GM12874 (cell line): Measurements from ENCODE around the gene MGAT5.

Experiments used
- TF ChIP-seq, protein P1 (sequence below): IDR thresholded peaks from 2 replicates; pipeline ENCODE4 v1.5.1; 2011; ENCODE audit warnings: low read depth, mild to moderate bottlenecking, control low read depth, low read length, moderate library complexity; ENCODE audit not compliant: insufficient read depth

The MGAT5 gene

DNA sequence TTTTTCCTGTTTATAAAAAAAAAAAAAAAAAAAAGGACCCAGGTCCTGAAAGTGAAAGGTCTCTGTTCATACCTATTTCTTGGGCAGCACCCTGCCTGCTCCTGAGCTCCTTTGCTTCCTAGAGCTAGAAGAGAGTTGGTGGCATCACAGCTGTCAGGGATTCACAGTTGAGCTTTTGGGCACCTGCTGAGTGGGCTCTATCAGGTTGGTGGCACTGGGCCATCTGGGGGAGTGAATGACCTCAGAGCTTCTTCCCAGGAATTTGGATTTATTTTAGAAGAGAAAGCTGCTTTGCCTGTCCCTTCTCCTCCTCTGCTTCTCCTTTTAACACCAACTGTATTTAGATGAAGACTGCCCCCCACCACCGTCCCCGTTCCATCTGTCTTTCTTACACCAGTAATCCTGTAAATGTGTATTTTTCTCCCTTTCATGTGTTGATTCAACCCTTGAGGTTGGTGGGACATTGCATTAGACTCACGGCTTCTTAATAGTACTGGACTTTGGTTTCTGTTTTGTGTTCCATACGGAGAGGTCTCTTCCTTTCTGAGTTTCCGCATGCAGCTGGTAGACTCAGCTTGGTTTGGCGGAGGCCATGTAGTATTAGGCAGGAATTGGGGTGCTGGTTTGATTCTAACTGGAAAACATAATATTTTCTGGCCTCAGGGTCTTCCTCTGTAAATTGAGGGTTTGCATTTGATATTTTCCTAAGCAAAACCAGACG, 7.6 kb upstream of the MGAT5 start:
- TF ChIP-seq, protein P1, sequence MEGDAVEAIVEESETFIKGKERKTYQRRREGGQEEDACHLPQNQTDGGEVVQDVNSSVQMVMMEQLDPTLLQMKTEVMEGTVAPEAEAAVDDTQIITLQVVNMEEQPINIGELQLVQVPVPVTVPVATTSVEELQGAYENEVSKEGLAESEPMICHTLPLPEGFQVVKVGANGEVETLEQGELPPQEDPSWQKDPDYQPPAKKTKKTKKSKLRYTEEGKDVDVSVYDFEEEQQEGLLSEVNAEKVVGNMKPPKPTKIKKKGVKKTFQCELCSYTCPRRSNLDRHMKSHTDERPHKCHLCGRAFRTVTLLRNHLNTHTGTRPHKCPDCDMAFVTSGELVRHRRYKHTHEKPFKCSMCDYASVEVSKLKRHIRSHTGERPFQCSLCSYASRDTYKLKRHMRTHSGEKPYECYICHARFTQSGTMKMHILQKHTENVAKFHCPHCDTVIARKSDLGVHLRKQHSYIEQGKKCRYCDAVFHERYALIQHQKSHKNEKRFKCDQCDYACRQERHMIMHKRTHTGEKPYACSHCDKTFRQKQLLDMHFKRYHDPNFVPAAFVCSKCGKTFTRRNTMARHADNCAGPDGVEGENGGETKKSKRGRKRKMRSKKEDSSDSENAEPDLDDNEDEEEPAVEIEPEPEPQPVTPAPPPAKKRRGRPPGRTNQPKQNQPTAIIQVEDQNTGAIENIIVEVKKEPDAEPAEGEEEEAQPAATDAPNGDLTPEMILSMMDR: no peak

DNA sequence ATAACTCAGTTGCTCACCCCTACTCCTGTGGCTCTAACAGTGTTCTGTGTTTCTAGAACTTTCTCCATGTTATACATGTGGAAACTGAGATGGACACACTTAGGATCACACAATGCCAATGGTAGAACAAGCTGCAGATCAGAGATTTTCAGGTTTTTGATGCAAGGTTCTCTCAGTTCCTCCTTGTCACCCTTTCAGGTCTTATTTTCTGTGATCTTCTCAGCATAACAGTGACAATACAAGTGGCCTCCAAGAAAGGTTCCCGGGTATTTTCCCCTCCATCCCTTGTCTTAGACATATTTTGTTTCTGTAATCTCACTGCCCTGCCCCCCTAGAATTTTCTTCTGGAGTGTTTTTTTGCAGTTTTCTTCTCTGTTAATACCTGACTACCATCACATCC, 6.2 kb upstream of the MGAT5 start:
- TF ChIP-seq, protein P1: no peak

DNA sequence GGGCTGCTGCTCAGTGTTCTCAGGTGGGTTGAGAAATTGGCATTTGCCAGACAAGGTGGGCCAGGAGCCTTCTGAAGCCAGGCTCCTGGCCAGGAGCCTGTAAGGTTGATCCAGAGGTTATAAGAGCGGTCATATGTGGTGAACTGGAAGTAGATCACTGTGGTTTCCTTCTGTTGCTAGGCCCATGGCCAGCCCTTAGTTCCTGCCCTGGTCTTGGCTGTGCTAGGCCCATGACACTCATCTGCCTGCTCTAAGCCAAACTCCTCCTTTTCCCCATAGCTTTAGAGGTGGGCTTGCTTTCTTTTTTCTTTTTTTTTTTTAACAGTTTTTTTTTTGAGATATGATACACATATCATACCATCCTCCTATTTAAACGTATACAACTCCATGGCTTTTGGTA, 5.0 kb upstream of the MGAT5 start:
- TF ChIP-seq, protein P1: no peak

DNA sequence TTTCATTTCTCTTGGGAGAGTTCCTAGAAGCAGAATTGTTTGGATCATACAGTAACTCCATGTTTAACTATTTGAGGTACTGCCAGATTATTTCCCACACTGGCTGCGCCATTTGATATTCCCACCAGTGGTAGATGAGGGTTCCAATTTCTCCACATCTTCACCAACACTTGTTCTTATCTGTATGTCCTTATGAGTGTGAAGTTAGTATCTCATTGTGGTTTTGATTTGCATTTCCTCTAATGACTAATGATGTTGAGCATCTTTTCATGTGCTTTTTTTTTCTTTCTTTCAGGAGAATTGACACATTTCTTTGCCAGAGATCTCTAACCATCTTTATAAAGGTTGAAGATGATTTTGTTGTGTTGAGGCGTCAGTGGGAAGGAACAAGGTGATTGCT, 4.1 kb upstream of the MGAT5 start:
- TF ChIP-seq, protein P1: no peak

DNA sequence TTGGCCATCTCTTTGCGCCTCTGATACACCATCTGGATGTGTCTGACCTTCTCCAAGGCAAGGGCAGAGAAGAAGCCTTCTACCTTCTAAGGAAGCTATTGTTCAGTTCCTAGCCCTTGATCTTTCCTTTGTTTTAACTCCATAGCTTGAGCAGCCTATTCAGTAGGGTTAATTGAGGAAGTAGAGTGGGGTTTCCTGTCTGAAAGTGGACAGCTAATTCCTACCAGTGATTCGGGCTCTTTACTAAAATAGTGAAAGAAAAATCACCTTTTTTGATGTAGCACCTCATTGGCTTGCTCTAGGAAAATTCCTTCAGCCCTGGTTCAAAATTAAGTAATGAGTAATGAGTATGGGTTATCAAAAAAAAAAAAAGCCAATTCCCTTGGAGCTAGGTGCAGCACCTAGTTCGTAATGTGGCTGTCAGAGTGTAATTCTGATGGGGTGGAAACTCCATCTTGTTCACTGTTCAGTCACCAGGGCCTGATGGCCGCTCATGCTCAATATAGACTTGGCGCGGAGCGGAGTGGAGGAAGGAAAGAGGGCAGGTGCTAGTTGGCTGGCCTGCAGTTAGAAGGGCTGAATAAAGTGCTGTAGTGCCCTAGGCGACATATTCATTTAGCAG, 2.9 kb upstream of the MGAT5 start:
- TF ChIP-seq, protein P1: no peak

DNA sequence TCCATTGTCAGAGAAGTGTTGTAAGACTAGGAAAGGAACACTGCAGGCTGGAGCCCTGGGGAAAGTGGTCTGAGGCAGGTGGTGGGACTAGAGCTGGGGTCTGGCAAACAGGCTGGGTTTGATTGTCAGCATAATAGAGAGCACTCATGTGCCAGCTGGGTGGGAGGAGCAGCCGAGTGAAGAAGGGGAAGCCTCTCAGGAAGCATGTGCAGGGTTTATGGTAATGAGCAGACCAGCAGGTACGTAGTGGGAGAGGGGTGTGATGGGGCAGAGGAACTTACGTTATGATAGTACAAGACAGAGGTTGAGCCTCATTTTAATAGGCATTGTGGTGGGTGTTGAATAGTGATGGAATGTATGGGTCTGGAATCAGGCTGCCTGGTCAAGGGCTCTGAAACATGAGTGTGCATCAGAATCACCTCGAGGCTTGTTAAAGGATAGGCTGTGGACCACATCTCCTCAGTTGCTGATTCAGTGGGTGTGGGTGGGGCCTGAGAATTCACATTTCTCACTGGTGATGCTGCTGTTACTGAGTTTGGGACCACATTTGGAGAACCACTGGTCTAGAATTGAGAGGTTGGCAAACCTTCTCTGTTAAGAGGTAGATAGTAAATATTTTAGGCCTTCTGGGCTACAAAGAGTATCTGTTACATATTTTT, 1.7 kb upstream of the MGAT5 start:
- TF ChIP-seq, protein P1: no peak

DNA sequence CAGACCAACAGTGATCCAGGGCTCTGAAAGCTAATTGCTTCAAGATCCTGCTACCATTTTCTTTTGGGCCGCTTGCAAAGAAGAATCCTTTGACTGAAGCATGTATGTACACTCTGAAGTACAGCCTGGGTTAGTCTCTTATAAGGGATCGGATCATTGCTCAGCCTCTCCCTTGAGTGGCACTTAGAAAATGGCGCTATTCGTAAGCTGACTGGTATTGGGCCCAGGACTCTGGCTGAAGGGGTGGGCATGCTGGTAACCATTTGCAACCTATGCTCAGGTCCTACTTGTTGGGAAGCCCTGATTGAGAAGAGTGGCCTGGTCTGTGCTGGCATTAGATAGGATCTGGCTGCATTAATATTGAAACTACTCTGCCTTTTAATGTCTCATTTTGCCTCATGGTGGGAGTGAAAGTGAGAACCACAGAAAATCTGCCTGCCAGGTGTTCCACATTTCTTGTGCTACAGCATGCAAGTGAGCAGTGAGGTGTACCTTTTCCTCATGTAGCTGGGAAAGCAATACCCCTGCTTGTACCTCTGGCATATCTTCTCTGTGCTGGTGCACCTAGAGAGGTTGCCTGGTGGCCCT, 661 bp upstream of the MGAT5 start:
- TF ChIP-seq, protein P1: no peak
